ENCODE results near the gene FOXD2.

Gene FOXD2

DNA sequence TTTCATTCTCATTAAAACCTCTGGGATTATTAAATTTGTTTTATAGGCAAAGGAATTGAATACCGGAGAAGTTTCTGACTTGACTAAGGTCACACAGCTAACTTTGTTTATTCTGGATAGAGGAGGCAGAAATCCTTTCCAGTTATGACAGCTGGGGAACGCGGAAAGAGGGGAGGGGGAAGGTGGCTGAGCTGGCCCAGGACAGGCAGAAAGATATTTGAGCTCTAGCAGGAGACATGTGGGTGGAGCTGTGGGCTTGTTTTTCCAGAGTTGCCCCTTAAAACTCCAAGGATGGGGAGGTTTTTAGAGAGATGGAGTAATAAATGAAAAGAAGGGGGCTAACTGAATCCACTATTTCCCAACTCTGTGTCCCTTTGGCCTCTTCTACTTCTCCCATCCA, 27.8 kb downstream of the FOXD2 start (continued):
- TF ChIP-seq, protein P1, sequence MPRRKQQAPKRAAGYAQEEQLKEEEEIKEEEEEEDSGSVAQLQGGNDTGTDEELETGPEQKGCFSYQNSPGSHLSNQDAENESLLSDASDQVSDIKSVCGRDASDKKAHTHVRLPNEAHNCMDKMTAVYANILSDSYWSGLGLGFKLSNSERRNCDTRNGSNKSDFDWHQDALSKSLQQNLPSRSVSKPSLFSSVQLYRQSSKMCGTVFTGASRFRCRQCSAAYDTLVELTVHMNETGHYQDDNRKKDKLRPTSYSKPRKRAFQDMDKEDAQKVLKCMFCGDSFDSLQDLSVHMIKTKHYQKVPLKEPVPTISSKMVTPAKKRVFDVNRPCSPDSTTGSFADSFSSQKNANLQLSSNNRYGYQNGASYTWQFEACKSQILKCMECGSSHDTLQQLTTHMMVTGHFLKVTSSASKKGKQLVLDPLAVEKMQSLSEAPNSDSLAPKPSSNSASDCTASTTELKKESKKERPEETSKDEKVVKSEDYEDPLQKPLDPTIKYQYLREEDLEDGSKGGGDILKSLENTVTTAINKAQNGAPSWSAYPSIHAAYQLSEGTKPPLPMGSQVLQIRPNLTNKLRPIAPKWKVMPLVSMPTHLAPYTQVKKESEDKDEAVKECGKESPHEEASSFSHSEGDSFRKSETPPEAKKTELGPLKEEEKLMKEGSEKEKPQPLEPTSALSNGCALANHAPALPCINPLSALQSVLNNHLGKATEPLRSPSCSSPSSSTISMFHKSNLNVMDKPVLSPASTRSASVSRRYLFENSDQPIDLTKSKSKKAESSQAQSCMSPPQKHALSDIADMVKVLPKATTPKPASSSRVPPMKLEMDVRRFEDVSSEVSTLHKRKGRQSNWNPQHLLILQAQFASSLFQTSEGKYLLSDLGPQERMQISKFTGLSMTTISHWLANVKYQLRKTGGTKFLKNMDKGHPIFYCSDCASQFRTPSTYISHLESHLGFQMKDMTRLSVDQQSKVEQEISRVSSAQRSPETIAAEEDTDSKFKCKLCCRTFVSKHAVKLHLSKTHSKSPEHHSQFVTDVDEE (CRISPR knock-in tag; IDR thresholded peaks at IDR 0.05), result no peak

DNA sequence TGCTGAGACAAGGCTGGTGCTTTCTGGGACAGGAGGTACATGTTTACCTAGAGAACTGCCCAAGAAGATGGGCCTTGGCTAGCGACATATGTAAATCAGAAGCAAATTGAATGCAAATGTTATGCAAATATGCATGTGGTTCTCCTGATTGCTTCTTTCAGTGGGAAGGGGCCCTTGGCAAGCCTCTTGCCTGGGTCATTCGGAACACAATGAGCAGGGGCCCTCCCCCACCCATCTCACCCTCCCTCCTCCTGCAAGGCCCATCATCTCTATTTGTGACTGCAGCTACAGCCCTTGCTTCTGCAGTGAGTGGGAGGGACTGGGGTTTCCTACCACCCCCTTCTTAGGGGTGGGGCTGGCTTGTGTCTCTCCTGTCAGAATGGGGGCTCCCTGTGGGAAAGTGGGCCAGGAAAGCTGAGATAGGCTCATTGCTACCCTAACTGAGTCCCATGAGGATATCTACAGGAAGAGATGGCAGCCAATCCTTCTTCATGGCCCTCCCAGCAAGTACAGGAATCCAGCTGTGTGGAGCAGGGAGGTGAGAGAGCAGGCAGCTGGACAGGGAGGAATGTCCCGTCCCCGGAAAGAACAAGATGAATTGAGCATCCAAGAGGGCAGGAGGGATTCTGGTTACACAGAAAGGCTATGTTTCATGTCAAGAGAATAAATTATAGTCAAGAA, 31.0 kb downstream of the FOXD2 start:
- TF ChIP-seq RARB (CRISPR knock-in tag; IDR thresholded peaks at IDR 0.05) (no peak), ZFP30 (CRISPR knock-in tag; IDR thresholded peaks at IDR 0.05) (no peak), CSDC2 (CRISPR knock-in tag; IDR thresholded peaks at IDR 0.05) (no peak), TOX (CRISPR knock-in tag; IDR thresholded peaks at IDR 0.05; ENCODE audit: borderline replicate concordance) (no peak), ZNF8 (CRISPR knock-in tag; IDR thresholded peaks at IDR 0.05) (no peak), GLIS3 (CRISPR knock-in tag; IDR thresholded peaks at IDR 0.05) (no peak), ZNF70 (CRISPR knock-in tag; IDR thresholded peaks at IDR 0.05) (no peak), OSR1 (CRISPR knock-in tag; IDR thresholded peaks at IDR 0.05) (no peak), PPARA (CRISPR knock-in tag; IDR thresholded peaks at IDR 0.05; ENCODE audit: borderline replicate concordance) (no peak), ZNF565 (CRISPR knock-in tag; conservative IDR thresholded peaks at IDR 0.05; ENCODE audit: low read depth) (no peak), ZFP3 (CRISPR knock-in tag; IDR thresholded peaks at IDR 0.05) (no peak), BACH2 (CRISPR knock-in tag; IDR thresholded peaks at IDR 0.05; ENCODE audit: borderline replicate concordance) (no peak), TCF4 (CRISPR knock-in tag; IDR thresholded peaks at IDR 0.05; ENCODE audit: borderline replicate concordance) (no peak), ZC3H10 (CRISPR knock-in tag; IDR thresholded peaks at IDR 0.05) (no peak)
- TF ChIP-seq, protein P2, sequence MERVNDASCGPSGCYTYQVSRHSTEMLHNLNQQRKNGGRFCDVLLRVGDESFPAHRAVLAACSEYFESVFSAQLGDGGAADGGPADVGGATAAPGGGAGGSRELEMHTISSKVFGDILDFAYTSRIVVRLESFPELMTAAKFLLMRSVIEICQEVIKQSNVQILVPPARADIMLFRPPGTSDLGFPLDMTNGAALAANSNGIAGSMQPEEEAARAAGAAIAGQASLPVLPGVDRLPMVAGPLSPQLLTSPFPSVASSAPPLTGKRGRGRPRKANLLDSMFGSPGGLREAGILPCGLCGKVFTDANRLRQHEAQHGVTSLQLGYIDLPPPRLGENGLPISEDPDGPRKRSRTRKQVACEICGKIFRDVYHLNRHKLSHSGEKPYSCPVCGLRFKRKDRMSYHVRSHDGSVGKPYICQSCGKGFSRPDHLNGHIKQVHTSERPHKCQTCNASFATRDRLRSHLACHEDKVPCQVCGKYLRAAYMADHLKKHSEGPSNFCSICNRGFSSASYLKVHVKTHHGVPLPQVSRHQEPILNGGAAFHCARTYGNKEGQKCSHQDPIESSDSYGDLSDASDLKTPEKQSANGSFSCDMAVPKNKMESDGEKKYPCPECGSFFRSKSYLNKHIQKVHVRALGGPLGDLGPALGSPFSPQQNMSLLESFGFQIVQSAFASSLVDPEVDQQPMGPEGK (CRISPR knock-in tag; IDR thresholded peaks at IDR 0.05; ENCODE audit: borderline replicate concordance), result no peak
- TF ChIP-seq, protein P3, sequence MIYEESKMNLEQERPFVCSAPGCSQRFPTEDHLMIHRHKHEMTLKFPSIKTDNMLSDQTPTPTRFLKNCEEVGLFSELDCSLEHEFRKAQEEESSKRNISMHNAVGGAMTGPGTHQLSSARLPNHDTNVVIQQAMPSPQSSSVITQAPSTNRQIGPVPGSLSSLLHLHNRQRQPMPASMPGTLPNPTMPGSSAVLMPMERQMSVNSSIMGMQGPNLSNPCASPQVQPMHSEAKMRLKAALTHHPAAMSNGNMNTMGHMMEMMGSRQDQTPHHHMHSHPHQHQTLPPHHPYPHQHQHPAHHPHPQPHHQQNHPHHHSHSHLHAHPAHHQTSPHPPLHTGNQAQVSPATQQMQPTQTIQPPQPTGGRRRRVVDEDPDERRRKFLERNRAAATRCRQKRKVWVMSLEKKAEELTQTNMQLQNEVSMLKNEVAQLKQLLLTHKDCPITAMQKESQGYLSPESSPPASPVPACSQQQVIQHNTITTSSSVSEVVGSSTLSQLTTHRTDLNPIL (CRISPR knock-in tag; IDR thresholded peaks at IDR 0.05; ENCODE audit: low read depth), result no peak
- TF ChIP-seq, protein P4, sequence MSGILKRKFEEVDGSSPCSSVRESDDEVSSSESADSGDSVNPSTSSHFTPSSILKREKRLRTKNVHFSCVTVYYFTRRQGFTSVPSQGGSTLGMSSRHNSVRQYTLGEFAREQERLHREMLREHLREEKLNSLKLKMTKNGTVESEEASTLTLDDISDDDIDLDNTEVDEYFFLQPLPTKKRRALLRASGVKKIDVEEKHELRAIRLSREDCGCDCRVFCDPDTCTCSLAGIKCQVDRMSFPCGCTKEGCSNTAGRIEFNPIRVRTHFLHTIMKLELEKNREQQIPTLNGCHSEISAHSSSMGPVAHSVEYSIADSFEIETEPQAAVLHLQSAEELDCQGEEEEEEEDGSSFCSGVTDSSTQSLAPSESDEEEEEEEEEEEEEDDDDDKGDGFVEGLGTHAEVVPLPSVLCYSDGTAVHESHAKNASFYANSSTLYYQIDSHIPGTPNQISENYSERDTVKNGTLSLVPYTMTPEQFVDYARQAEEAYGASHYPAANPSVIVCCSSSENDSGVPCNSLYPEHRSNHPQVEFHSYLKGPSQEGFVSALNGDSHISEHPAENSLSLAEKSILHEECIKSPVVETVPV (CRISPR knock-in tag; IDR thresholded peaks at IDR 0.05), result no peak
- TF ChIP-seq, protein P1 (CRISPR knock-in tag; IDR thresholded peaks at IDR 0.05), result no peak
- no peak for ATAC-seq

DNA sequence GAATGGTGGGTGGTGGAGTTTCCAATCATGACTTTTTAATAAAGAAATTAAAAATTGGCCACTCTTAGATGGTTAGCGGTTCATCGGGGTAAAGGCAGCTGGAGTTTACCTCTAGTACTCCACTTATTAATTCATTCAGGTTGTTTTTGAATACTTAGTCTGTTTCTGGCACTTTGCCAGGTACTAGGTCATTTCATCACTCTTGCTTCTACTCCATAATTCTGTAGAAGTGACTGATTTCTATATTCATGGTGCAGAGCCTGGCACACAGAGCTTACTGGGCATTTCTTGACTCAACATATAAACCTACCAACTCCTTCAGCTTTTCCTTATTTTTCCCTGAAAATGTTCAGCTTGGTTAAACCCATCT, 31.5 kb downstream of the FOXD2 start:
- no peak for ATAC-seq
- TF ChIP-seq SNAI2 (CRISPR knock-in tag; IDR thresholded peaks at IDR 0.05) (no peak), CSDC2 (CRISPR knock-in tag; IDR thresholded peaks at IDR 0.05) (no peak), ZNF565 (CRISPR knock-in tag; conservative IDR thresholded peaks at IDR 0.05; ENCODE audit: low read depth) (no peak), ISL1 (CRISPR knock-in tag; IDR thresholded peaks at IDR 0.05) (no peak), TOX (CRISPR knock-in tag; IDR thresholded peaks at IDR 0.05; ENCODE audit: borderline replicate concordance) (no peak), ZFP3 (CRISPR knock-in tag; IDR thresholded peaks at IDR 0.05) (no peak), ZNF70 (CRISPR knock-in tag; IDR thresholded peaks at IDR 0.05) (no peak), ZNF8 (CRISPR knock-in tag; IDR thresholded peaks at IDR 0.05) (no peak), RARB (CRISPR knock-in tag; IDR thresholded peaks at IDR 0.05) (no peak), ESRRG (CRISPR knock-in tag; IDR thresholded peaks at IDR 0.05) (no peak), ARNTL (CRISPR knock-in tag; IDR thresholded peaks at IDR 0.05; ENCODE audit: borderline replicate concordance, low read depth) (no peak), OSR1 (CRISPR knock-in tag; IDR thresholded peaks at IDR 0.05) (no peak), ZC3H10 (CRISPR knock-in tag; IDR thresholded peaks at IDR 0.05) (no peak), PPARA (CRISPR knock-in tag; IDR thresholded peaks at IDR 0.05; ENCODE audit: borderline replicate concordance) (no peak)
- TF ChIP-seq, protein P2 (CRISPR knock-in tag; IDR thresholded peaks at IDR 0.05; ENCODE audit: borderline replicate concordance), result no peak
- TF ChIP-seq, protein P4 (CRISPR knock-in tag; IDR thresholded peaks at IDR 0.05), result no peak

Measured in SK-N-SH treated with all-trans-retinoic acid at 6 μM for 48 hours (cell line).